ENCODE results near the gene GJB5. TPM values are rescaled to one million over a fixed set of nuclear protein-coding genes. Genes with fewer than 3 reads are reported as not detected.
"Not testable (repeated sequence)": the region's sequence is repeated elsewhere in the genome, so short reads cannot be mapped to it uniquely, and the experiment has no call there.

The GJB5 gene
- total and polyA plus RNA-seq, 8 donors: 0.37 to 23.9 TPM; not detected in 6

DNA sequence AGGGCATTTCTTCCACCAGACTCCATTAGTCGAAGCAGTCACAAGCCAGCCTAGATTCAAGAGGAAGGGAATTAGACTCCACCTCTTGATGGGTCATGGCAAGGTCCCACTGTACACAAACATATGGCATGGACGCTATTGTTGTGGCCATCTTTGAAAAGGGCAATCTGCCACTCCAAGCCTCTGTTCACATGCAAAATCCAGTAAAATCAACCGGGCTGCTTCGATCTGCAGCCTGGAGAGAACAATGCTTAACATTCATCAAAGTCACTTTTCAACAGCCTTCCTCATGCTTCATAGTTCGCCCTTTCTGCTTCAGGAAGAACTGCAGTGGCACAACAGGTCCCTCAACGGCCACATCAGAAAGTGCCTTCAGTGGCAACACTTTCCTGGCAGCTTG lies 28.0 kb upstream of the GJB5 start:
- TF ChIP-seq, protein P1, sequence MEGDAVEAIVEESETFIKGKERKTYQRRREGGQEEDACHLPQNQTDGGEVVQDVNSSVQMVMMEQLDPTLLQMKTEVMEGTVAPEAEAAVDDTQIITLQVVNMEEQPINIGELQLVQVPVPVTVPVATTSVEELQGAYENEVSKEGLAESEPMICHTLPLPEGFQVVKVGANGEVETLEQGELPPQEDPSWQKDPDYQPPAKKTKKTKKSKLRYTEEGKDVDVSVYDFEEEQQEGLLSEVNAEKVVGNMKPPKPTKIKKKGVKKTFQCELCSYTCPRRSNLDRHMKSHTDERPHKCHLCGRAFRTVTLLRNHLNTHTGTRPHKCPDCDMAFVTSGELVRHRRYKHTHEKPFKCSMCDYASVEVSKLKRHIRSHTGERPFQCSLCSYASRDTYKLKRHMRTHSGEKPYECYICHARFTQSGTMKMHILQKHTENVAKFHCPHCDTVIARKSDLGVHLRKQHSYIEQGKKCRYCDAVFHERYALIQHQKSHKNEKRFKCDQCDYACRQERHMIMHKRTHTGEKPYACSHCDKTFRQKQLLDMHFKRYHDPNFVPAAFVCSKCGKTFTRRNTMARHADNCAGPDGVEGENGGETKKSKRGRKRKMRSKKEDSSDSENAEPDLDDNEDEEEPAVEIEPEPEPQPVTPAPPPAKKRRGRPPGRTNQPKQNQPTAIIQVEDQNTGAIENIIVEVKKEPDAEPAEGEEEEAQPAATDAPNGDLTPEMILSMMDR (IDR thresholded peaks at IDR 0.05): no peak
- TF ChIP-seq EP300 (IDR thresholded peaks at IDR 0.05) (no peak), POLR2AphosphoS5 (IDR thresholded peaks at IDR 0.05) (no peak), POLR2A (IDR thresholded peaks at IDR 0.05) (no peak)
- H3K9me3 ChIP-seq: no peaks in the 10 kb centered on the region
- H3K4me1 ChIP-seq: no peaks in the 10 kb centered on the region
- no peaks in the 10 kb centered on the region for H3K36me3 ChIP-seq
- H3K4me3 ChIP-seq: no peak overlapping the region
- WGBS, 5 donors: 31 to 62% (median 41%) methylated on average over 6 of the region's 6 CpGs
- H3K27ac ChIP-seq: no peak overlapping the region
- no peak for DNase-seq
- H3K27me3 ChIP-seq: peaks cover 0 to 68% (median 6%) of the 10 kb centered on the region in 3 donors
- intact Hi-C loops (cut with DNase I; ENCODE audit: low total_unique reads): no loop called here

DNA sequence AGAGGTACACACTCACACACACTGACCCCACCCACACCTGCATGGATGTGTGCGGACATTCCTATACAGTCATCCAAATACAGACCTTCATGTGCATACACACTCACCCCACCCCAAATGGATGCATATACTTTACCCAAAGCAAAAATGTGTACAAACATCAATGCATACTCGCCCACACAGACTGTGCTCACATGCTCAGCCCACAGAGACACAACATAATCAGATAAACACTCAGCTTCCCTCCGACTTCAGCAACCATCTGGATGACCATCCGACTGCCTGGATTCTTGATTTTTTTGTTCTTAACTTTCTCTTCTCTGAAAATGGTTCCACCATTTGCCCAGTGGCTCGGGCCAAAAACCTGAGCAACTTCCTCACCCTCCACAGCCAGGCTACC lies 24.4 kb upstream of the GJB5 start:
- Histone ChIP-seq H3K4me1 (no peaks in the 10 kb centered on the region), H3K36me3 (no peaks in the 10 kb centered on the region), H3K27me3 (peaks cover 0 to 62% (median 6%) of the 10 kb centered on the region in 3 donors), H3K9me3 (no peaks in the 10 kb centered on the region), H3K27ac (no peak overlapping the region), H3K4me3 (no peak overlapping the region)
- intact Hi-C loops (cut with DNase I; ENCODE audit: low total_unique reads): no loop called here
- TF ChIP-seq POLR2A (IDR thresholded peaks at IDR 0.05): no peak
- TF ChIP-seq EP300 (IDR thresholded peaks at IDR 0.05): no peak
- TF ChIP-seq, protein P1 (IDR thresholded peaks at IDR 0.05): no peak
- TF ChIP-seq POLR2AphosphoS5 (IDR thresholded peaks at IDR 0.05): no peak
- 72 to 81% (median 78%) methylated on average over 5 of the region's 5 CpGs for WGBS, 5 donors
- no peak for DNase-seq

DNA sequence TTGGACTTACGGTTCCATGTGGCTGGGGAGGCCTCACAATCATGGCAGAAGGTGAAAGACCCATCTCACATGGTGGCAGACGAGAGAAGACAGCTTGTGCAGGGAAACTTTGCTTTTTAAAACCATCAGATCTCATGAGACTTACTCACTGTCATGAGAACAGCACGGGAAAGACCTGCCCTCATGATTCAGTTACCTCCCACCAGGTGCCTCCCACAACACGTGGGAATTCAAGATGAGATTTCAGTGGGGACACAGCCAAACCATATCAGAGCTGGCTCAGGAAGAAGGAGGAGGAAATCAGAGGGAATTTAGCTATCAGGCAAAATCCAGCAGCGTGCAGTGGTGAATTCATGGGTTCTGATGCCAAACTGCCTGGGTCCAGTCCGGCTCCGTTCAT lies 22.0 kb upstream of the GJB5 start:
- H3K36me3 ChIP-seq; H3K4me1 ChIP-seq; H3K4me3 ChIP-seq; H3K27ac ChIP-seq; DNase-seq; intact Hi-C loops (cut with DNase I; ENCODE audit: low total_unique reads); H3K9me3 ChIP-seq: not testable (repeated sequence)
- WGBS, 5 donors: 59 to 77% (median 66%) methylated on average over 7 of the region's 7 CpGs
- peaks cover 0 to 66% (median 4%) of the 10 kb centered on the region in 3 donors for H3K27me3 ChIP-seq

DNA sequence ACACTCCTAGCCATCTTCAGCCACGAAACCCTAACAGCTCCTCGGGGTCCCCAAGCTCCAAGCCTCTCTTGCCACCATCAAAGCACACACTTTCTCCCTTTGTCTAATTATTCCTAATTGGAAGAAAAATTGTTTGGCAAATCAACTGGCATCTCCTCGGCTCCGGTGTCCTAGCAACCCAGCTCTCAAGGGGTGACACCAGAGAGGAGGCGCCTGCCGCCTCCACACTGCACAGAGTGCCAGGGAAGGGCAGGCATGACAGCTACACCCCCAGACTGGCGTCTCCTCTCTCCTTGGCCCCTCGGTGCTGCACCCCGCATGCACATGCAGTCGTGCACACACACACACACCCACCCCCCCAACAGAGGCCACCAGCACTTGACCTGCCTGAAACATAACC lies 18.2 kb upstream of the GJB5 start:
- DNase-seq: no peak
- Histone ChIP-seq H3K4me3 (no peak overlapping the region), H3K9me3 (no peaks in the 10 kb centered on the region), H3K27me3 (peaks cover 0 to 60% (median 4%) of the 10 kb centered on the region in 3 donors), H3K27ac (no peak overlapping the region), H3K4me1 (no peaks in the 10 kb centered on the region), H3K36me3 (no peaks in the 10 kb centered on the region)
- TF ChIP-seq, protein P1 (IDR thresholded peaks at IDR 0.05): no peak
- no peak for TF ChIP-seq POLR2AphosphoS5 (IDR thresholded peaks at IDR 0.05)
- no peak for TF ChIP-seq EP300 (IDR thresholded peaks at IDR 0.05)
- no peak for TF ChIP-seq POLR2A (IDR thresholded peaks at IDR 0.05)
- intact Hi-C loops (cut with DNase I; ENCODE audit: low total_unique reads): no loop called here
- WGBS, 5 donors: 76 to 85% (median 79%) methylated on average over 10 of the region's 10 CpGs

DNA sequence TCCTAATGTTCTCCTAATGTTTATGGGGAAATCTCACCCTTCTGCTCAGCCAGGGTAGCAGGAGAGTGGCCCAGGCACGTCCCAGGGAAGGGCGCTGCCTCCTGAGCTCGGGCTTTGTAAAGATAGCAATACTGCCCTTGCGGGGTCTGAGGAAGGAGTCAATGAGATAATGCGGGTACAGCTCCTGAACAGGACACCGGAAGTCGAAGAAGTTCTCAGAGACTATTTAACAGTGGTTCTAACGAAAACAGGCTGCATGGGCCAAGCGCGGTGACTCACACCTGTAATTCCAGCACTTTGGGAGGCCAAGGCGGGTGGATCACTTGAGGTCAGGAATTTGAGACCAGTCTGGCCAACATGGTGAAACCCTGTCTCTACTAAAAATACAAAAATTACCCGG lies 17.6 kb upstream of the GJB5 start:
- H3K9me3 ChIP-seq; H3K4me1 ChIP-seq; H3K36me3 ChIP-seq; DNase-seq; intact Hi-C loops (cut with DNase I; ENCODE audit: low total_unique reads); H3K4me3 ChIP-seq; H3K27ac ChIP-seq: not testable (repeated sequence)
- H3K27me3 ChIP-seq: peaks cover 0 to 59% (median 4%) of the 10 kb centered on the region in 3 donors
- WGBS, 5 donors: 81 to 88% (median 86%) methylated on average over 12 of the region's 12 CpGs
